ENCODE data around the gene RNU5D-1. TPM values are rescaled to one million over a fixed set of nuclear protein-coding genes. Genes with fewer than 3 reads are reported as not detected.

Gene RNU5D-1
- total and polyA plus RNA-seq, 2 of the 13 experiments (the other 11 are each of a cell fraction or from before 2014, with no cell fraction given) = 165 TPM; not detected in 1

GRCh38 chr1:44707959-44708831 is 22.8 kb downstream of the RNU5D-1 start (continued):
- no peak for TF ChIP-seq ZNF460 (CRISPR knock-in tag; IDR thresholded peaks at IDR 0.05; ENCODE audit: borderline replicate concordance)
- TF ChIP-seq ZNF576 (CRISPR knock-in tag; IDR thresholded peaks at IDR 0.05) = no peak
- peak; percentile 58; the same call in 1 of the 2 replicates for TF ChIP-seq NR2F2 (IDR thresholded peaks at IDR 0.05; ENCODE audit: borderline replicate concordance, low read depth)
- no peak for TF ChIP-seq SNAI1 (CRISPR knock-in tag; IDR thresholded peaks at IDR 0.05; ENCODE audit: borderline replicate concordance)
- no peak for TF ChIP-seq NR0B2 (CRISPR knock-in tag; IDR thresholded peaks at IDR 0.05)
- TF ChIP-seq GMEB1 (CRISPR knock-in tag; IDR thresholded peaks at IDR 0.05; ENCODE audit: borderline replicate concordance) = no peak
- no peak for TF ChIP-seq MEIS1 (CRISPR knock-in tag; IDR thresholded peaks at IDR 0.05; ENCODE audit: borderline replicate concordance)
- TF ChIP-seq ZNF850 (CRISPR knock-in tag; conservative IDR thresholded peaks at IDR 0.05) = no peak
- no peak for TF ChIP-seq JARID2 (CRISPR knock-in tag; IDR thresholded peaks at IDR 0.05; ENCODE audit: insufficient replicate concordance)
- no peak for TF ChIP-seq CREB1 (IDR thresholded peaks at IDR 0.05)
- peak; percentile 68 for TF ChIP-seq CREB1 (CRISPR knock-in tag; IDR thresholded peaks at IDR 0.05)
- no peak for TF ChIP-seq SRF (IDR thresholded peaks at IDR 0.05; ENCODE audit: low read depth, low read length)
- no peak for TF ChIP-seq ZNF44 (CRISPR knock-in tag; IDR thresholded peaks at IDR 0.05)
- TF ChIP-seq ADNP (CRISPR knock-in tag; IDR thresholded peaks at IDR 0.05) = no peak
- TF ChIP-seq ZGPAT (CRISPR knock-in tag; IDR thresholded peaks at IDR 0.05) = peak; percentile 60
- TF ChIP-seq NR2F6 (IDR thresholded peaks at IDR 0.05) = no peak
- no peak for TF ChIP-seq NR2F6 (CRISPR knock-in tag; IDR thresholded peaks at IDR 0.05)
- no peak for TF ChIP-seq ZNF790 (CRISPR knock-in tag; IDR thresholded peaks at IDR 0.05; ENCODE audit: borderline replicate concordance)
- TF ChIP-seq AKNA (CRISPR knock-in tag; IDR thresholded peaks at IDR 0.05; ENCODE audit: borderline replicate concordance) = no peak
- no peak for TF ChIP-seq FOXK2 (IDR thresholded peaks at IDR 0.05)
- TF ChIP-seq NFKBIZ (CRISPR knock-in tag; IDR thresholded peaks at IDR 0.05) = no peak

Measured in HepG2 (cell line).